Spleen (tissue), 11 donors: Measurements from ENCODE around the gene TPO. TPM values are rescaled to one million over a fixed set of nuclear protein-coding genes. Genes with fewer than 3 reads are reported as not detected.
A peak's percentile ranks its signal among the peaks of the same experiment; 100 is the strongest.

Experiments used
- DNase-seq: peaks from one replicate; pipeline ENCODE4 v3.0.0-alpha.2; 2020
- H3K27ac ChIP-seq, 8 donors: fragments of 200-600 bp; sonication (generic) in 7 of 8; 1 replicate in 4 of 8; 2 replicates in 4 of 8; pipeline versions ENCODE4 v1.5.0 to v1.8.0; 2016 to 2021; ENCODE audit warnings: inconsistent platforms in 4 of 8, mild to moderate bottlenecking in 4 of 8, moderate library complexity in 1 of 8
- H3K27me3 ChIP-seq, 7 donors: fragments of 200-600 bp; sonication (generic) in 6 of 7; replicated peaks in 1 of 7; 1 replicate in 4 of 7; 2 replicates in 3 of 7; pipeline versions ENCODE4 v1.5.0 to v1.8.0; 2016 to 2021; ENCODE audit warnings: inconsistent platforms in 3 of 7, mild to moderate bottlenecking in 1 of 7
- H3K36me3 ChIP-seq, 6 donors: fragments of 200-600 bp; sonication (generic) in 5 of 6; 1 replicate in 4 of 6; 2 replicates in 2 of 6; pipeline versions ENCODE4 v1.5.0 to v1.8.0; 2016 to 2021; ENCODE audit warnings: inconsistent platforms in 2 of 6
- H3K4me1 ChIP-seq, 6 donors: fragments of 200-600 bp; sonication (generic) in 5 of 6; 1 replicate in 3 of 6; 2 replicates in 3 of 6; pipeline versions ENCODE4 v1.5.0 to v1.8.0; 2016 to 2021; ENCODE audit warnings: inconsistent platforms in 3 of 6
- H3K4me3 ChIP-seq, 8 donors: fragments of 200-600 bp; sonication (generic) in 7 of 8; 1 replicate in 4 of 8; 2 replicates in 4 of 8; pipeline versions ENCODE4 v1.5.0 to v1.8.0; 2016 to 2021; ENCODE audit warnings: inconsistent platforms in 4 of 8, mild to moderate bottlenecking in 4 of 8, moderate library complexity in 2 of 8
- H3K9me3 ChIP-seq, 8 donors: fragments of 200-600 bp; sonication (generic) in 7 of 8; 1 replicate in 4 of 8; 2 replicates in 4 of 8; pipeline versions ENCODE4 v1.5.0 to v1.8.0; 2016 to 2021; ENCODE audit warnings: inconsistent platforms in 4 of 8
- POLR2A ChIP-seq, 3 donors: fragments of 450-650 bp; IDR thresholded peaks; one replicate each; pipeline ENCODE4 v1.5.1; 2017; ENCODE audit warnings: antibody characterized with exemption in 3 of 3, mild to moderate bottlenecking in 1 of 3
- POLR2AphosphoS5 ChIP-seq, 3 donors: sonication (generic); formaldehyde crosslinking; IDR thresholded peaks; one replicate each; pipeline ENCODE4 v1.5.1; 2017; ENCODE audit warnings: antibody characterized with exemption in 3 of 3
- WGBS, 5 donors: extraction: QIAGEN DNeasy Blood & Tissue Kit in 3 of 5; methylation state at CpG; one replicate each; pipeline versions ENCODE4 v1.1.5 to v1.1.7; 2013 to 2018; 5-methylcytosine and 5-hydroxymethylcytosine counted together
- intact Hi-C: fragments of 100-400 bp; cut with DNase I; formaldehyde crosslinking; loops from one replicate; pipeline ENCODE4 v1.15.0; 2023; ENCODE audit warnings: low total_unique reads
- polyA plus RNA-seq, 3 donors: library from polyadenylated mRNA; stranded (reverse); fragments of 200-250 nt; gene quantifications; one replicate each; pipeline ENCODE4 v1.2.1, GENCODE V29; 2013
- total RNA-seq, 7 donors: library from RNA; depleted of rRNA in 3 of 7; stranded (reverse); fragments of >200 nt in 3 of 7; fragmentation: NEBNext Ultra II Directional in 4 of 7; extraction: Animal tissue kit (Norgen Biotek cat#: 25700) in 4 of 7; gene quantifications; one replicate each; pipeline versions ENCODE4 v1.1.0 to v1.2.1, GENCODE V29; 2016 to 2021
- TF ChIP-seq, protein P1 (sequence below), 11 experiments: fragments of 200-600 bp in 7 of 11; fragments of 450-650 bp in 4 of 11; sonication (generic) in 4 of 11; IDR thresholded peaks in 8 of 11; conservative IDR thresholded peaks in 3 of 11; 1 replicate in 7 of 11; 2 replicates in 4 of 11; pipeline versions ENCODE4 v1.4.0 to v1.8.0; 2016 to 2021; ENCODE audit warnings: antibody characterized with exemption in 11 of 11, inconsistent platforms in 4 of 11, mild to moderate bottlenecking in 1 of 11
- donor health status: healthy with polysubstance abuse.
- donor health status: DM: no; HTN: no; CAD: no; lungs with moderate emphysema.
- donor health status: DM: no; HTN: no; CAD: no.
- donor health status: Bipolar disorder and iron deficiency.
- donor health status: healthy.
- donor health status: DM: no; HTN: no; CAD: no.
- donor health status: DM: yes; HTN: yes; CAD: no.

TPO gene
- total and polyA plus RNA-seq, 10 donors, result 14.4 to 127 (median 49.0) TPM

DNA sequence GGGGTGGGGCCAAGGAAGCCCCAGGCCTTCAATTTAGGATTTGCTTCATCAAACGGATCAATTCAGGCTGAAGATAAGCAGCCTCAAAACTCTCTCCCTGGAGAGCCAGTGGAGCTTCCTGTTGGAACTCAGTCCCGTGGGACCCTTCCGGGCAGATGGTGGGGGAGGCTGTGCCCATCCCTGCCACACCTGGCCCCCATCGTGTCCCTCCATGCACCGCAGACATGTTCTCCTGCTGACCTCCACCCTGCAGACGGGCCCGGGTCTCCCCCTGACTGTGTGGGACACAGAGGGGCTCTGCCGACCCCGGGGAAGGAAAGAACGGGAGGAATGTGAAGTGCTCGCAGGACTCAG lies 144.2 kb downstream of the TPO start:
- 79 to 86% (median 84%) methylated on average over 11 of the region's 11 CpGs for WGBS, 5 donors
- no peak overlapping the region for H3K27ac ChIP-seq
- H3K4me1 ChIP-seq, result peaks cover 0 to 16% (median 5%) of the 10 kb centered on the region in 6 donors
- no peaks in the 10 kb centered on the region for H3K9me3 ChIP-seq
- H3K27me3 ChIP-seq, result peaks cover 0 to 12% (median 0%) of the 10 kb centered on the region in 7 donors
- intact Hi-C loops, result no loop called here
- TF ChIP-seq POLR2A (IDR thresholded peaks at IDR 0.05) (no peak), POLR2AphosphoS5 (IDR thresholded peaks at IDR 0.05) (no peak)
- TF ChIP-seq, protein P1, sequence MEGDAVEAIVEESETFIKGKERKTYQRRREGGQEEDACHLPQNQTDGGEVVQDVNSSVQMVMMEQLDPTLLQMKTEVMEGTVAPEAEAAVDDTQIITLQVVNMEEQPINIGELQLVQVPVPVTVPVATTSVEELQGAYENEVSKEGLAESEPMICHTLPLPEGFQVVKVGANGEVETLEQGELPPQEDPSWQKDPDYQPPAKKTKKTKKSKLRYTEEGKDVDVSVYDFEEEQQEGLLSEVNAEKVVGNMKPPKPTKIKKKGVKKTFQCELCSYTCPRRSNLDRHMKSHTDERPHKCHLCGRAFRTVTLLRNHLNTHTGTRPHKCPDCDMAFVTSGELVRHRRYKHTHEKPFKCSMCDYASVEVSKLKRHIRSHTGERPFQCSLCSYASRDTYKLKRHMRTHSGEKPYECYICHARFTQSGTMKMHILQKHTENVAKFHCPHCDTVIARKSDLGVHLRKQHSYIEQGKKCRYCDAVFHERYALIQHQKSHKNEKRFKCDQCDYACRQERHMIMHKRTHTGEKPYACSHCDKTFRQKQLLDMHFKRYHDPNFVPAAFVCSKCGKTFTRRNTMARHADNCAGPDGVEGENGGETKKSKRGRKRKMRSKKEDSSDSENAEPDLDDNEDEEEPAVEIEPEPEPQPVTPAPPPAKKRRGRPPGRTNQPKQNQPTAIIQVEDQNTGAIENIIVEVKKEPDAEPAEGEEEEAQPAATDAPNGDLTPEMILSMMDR (IDR thresholded peaks at IDR 0.05 in 8 of 11, conservative IDR thresholded peaks at IDR 0.05 in 3 of 11), result no peak
- peak; percentile 70 for DNase-seq
- H3K4me3 ChIP-seq, result no peak overlapping the region
- H3K36me3 ChIP-seq, result no peaks in the 10 kb centered on the region

DNA sequence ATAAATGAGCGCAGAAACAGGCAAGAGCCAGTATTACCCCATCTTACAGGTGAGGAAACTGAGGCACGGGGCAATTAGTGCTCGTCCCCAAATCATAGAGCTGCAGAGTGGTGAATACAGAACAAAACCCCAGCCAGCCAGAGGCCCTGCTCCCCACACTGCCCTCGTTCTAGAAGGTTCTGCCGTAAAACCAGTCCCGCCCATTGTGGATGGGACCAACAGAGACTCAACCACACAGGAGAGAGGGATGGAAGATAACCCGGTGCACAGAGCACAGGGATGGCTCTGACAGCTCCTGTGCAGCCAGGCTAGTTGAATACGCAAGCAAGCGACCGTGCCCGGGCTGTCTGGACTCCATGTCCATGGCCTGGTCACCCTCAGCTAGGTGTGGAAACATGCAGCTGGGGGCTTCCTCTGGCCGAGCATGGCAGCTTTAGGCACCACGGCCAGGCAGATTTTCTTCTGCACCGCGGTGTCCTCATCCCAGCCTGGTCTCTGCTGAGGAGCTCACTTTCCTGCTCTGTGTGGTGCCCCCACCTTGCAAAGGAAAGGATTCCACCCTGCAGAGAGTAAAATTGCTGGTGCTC lies 146.4 kb downstream of the TPO start:
- WGBS, 5 donors, result 85 to 93% (median 90%) methylated on average over 13 to 15 of the region's 15 CpGs
- intact Hi-C loops, result no loop called here
- Histone ChIP-seq H3K27me3 (peaks cover 0 to 12% (median 0%) of the 10 kb centered on the region in 7 donors), H3K9me3 (no peaks in the 10 kb centered on the region), H3K36me3 (no peaks in the 10 kb centered on the region), H3K4me3 (no peak overlapping the region), H3K4me1 (peaks cover 0 to 14% (median 7%) of the 10 kb centered on the region in 6 donors), H3K27ac (no peak overlapping the region)
- TF ChIP-seq POLR2A (IDR thresholded peaks at IDR 0.05) (no peak), POLR2AphosphoS5 (IDR thresholded peaks at IDR 0.05) (no peak)
- TF ChIP-seq, protein P1 (IDR thresholded peaks at IDR 0.05 in 8 of 11, conservative IDR thresholded peaks at IDR 0.05 in 3 of 11), result no peak
- peak; percentile 73 for DNase-seq

DNA sequence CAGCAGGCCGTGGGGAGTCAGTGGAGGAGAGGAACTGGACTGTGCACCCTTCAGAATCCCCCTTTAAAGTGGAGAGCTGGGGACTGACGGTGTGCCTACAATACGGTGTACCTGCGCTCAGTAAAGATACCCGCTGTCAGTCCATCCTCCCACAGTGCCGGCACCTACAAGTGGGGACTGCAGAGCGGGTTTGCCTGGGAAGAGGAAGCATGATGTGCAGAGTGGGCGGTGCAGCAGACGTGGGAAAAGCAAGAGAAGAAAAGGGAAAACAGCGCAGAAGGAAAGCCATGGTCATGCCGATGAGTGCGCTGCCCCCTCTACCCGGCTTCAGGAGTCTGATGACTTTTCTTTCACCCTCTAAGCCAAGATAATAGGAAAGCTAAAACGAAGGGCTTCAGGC lies 148.0 kb downstream of the TPO start:
- peaks cover 0 to 12% (median 0%) of the 10 kb centered on the region in 7 donors for H3K27me3 ChIP-seq
- no peak for TF ChIP-seq POLR2A (IDR thresholded peaks at IDR 0.05)
- TF ChIP-seq POLR2AphosphoS5 (IDR thresholded peaks at IDR 0.05), result no peak
- H3K9me3 ChIP-seq, result no peaks in the 10 kb centered on the region
- 76 to 88% (median 82%) methylated on average over 14 of the region's 14 CpGs for WGBS, 5 donors
- H3K4me3 ChIP-seq, result no peak overlapping the region
- intact Hi-C loops, result no loop called here
- no peak overlapping the region for H3K27ac ChIP-seq
- peak; percentile 56 for DNase-seq
- H3K4me1 ChIP-seq, result peaks cover 0 to 14% (median 7%) of the 10 kb centered on the region in 6 donors
- H3K36me3 ChIP-seq, result no peaks in the 10 kb centered on the region

DNA sequence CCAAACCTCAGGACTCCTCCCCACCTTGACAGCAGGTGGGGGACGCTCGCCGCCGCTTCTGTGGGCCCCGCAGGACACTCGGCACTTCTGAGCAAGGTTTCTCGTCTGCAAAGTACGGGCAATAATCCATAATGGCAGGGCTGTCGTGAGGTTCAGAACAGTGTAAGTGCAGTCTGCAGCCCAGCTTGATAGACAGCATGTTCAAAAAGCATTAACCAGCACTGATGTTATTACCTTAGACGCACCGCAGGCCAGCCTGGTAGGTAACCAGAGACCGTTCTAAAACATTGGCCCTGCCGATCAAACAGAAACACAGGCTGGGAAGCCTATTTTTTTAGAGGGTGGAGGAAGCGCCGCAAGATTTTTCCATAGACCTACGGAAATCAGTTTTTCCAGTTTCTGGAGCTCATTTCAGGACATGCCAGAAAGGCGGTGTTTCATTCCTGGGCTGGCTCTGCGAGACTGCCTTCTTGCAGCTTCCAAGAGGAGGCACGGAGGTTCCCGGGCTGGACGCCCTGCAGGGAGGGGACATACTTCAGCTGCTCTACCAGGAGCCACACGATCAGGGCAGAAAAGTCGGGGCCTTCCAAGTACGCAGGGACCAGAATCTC lies 148.7 kb downstream of the TPO start:
- TF ChIP-seq POLR2AphosphoS5 (IDR thresholded peaks at IDR 0.05) (no peak), POLR2A (IDR thresholded peaks at IDR 0.05) (no peak)
- TF ChIP-seq, protein P1 (IDR thresholded peaks at IDR 0.05 in 8 of 11, conservative IDR thresholded peaks at IDR 0.05 in 3 of 11), result no peak
- Histone ChIP-seq H3K9me3 (no peaks in the 10 kb centered on the region), H3K4me3 (no peak overlapping the region), H3K27me3 (peaks cover 0 to 12% (median 0%) of the 10 kb centered on the region in 7 donors), H3K36me3 (no peaks in the 10 kb centered on the region), H3K27ac (no peak overlapping the region), H3K4me1 (peaks cover 0 to 11% (median 7%) of the 10 kb centered on the region in 6 donors)
- intact Hi-C loops, result no loop called here
- peak; percentile 73 for DNase-seq
- 78 to 89% (median 87%) methylated on average over 23 to 24 of the region's 24 CpGs for WGBS, 5 donors
